ENCODE results near the gene P4HB. TPM values are rescaled to one million over a fixed set of nuclear protein-coding genes. Genes with fewer than 3 reads are reported as not detected.

The P4HB gene
- total and polyA plus RNA-seq, 5 donors from 2014 or later, result 186 to 231 (median 213) TPM

- Mint-ChIP-seq H3K4me1 (peaks cover 0 to 6% (median 3%) of the 10 kb centered on the region in 4 donors), H3K27ac (no peak overlapping the region), H3K9me3 (no peaks in the 10 kb centered on the region), H3K36me3 (no peaks in the 10 kb centered on the region), H3K4me3 (no peak overlapping the region), H3K27me3 (peaks cover 18% of the 10 kb centered on the region)
- no peaks in the 10 kb centered on the region for H3K4me1 ChIP-seq (ENCODE audit: control insufficient read depth, insufficient read depth, low read length, poor library complexity, severe bottlenecking)
- no peaks in the 10 kb centered on the region for H3K9me3 ChIP-seq (ENCODE audit: control insufficient read depth in 2 of 2, low read length in 2 of 2)
- no peaks in the 10 kb centered on the region for H3K27me3 ChIP-seq (ENCODE audit: control insufficient read depth, insufficient read depth, low read length)
- no peak overlapping the region for H3K4me3 ChIP-seq (ENCODE audit: low read depth, low read length)
- DNase-seq (no peak), ATAC-seq (ENCODE audit: low read depth in 2 of 2) (no peak)
- no peaks in the 10 kb centered on the region for H3K36me3 ChIP-seq (ENCODE audit: control insufficient read depth, insufficient read depth, low read length)
- no peak overlapping the region for H3K27ac ChIP-seq (ENCODE audit: insufficient read depth, low read length, poor library complexity, severe bottlenecking)
Observed at GRCh38 chr17:81815646-81815986, 44.7 kb downstream of the P4HB start.

- ATAC-seq (ENCODE audit: low read depth in 2 of 2) (no peak), DNase-seq (no peak)
- Histone ChIP-seq H3K4me3 (ENCODE audit: low read depth, low read length) (no peak overlapping the region), H3K9me3 (ENCODE audit: control insufficient read depth in 2 of 2, low read length in 2 of 2) (no peaks in the 10 kb centered on the region), H3K27me3 (ENCODE audit: control insufficient read depth, insufficient read depth, low read length) (no peaks in the 10 kb centered on the region), H3K4me1 (ENCODE audit: control insufficient read depth, insufficient read depth, low read length, poor library complexity, severe bottlenecking) (no peaks in the 10 kb centered on the region), H3K36me3 (ENCODE audit: control insufficient read depth, insufficient read depth, low read length) (no peaks in the 10 kb centered on the region), H3K27ac (ENCODE audit: insufficient read depth, low read length, poor library complexity, severe bottlenecking) (no peak overlapping the region)
- Mint-ChIP-seq H3K36me3 (no peaks in the 10 kb centered on the region), H3K4me3 (no peak overlapping the region), H3K27ac (no peak overlapping the region), H3K27me3 (peaks cover 19% of the 10 kb centered on the region), H3K9me3 (no peaks in the 10 kb centered on the region), H3K4me1 (peaks cover 0 to 6% (median 3%) of the 10 kb centered on the region in 4 donors)
Observed at GRCh38 chr17:81814748-81815645, 45.3 kb downstream of the P4HB start.

DNA sequence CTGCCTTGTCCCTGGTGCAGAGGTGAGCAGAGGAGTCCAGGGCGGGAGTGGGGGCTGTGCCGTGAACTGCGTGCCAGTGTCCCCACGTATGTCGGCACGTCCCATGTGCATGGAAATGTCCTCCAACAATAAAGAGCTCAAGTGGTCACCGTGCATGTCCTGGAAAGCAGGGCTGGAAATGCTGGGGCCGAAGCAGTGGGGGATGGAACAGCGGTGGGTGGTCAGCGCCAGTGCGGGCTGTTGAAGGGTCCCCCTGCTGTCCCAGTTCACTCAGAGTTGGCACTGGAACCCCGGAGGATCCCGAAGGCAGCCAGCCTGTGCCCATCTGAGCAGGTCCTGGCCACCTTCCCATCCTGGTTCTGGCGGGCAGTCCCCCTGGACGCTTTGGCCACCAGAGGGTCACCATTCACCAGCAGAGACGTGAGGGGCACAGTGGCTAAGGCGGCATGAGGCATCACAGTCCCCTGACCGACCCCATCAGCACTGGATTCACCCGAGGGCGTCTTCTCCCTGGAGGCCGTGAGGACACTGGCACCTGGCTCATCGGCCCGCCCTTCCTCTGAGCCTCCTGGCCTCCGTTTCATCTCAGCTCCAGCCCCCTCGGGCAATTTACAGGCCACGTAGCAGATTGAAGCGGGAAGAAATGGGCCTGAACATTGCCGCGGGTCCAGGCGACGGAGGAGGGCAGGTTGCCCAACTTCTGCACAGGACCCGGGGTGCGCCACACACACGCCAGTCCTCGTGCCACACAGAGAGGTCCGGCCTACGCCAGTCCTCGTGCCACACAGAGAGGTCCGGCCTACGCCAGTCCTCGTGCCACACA is 46.3 kb downstream of the P4HB start:
- H3K27ac ChIP-seq (ENCODE audit: insufficient read depth, low read length, poor library complexity, severe bottlenecking), result no peak overlapping the region
- H3K9me3 ChIP-seq (ENCODE audit: control insufficient read depth in 2 of 2, low read length in 2 of 2), result no peaks in the 10 kb centered on the region
- Mint-ChIP-seq H3K27ac (no peak overlapping the region), H3K4me3 (no peak overlapping the region), H3K4me1 (peaks cover 0 to 6% (median 3%) of the 10 kb centered on the region in 4 donors), H3K27me3 (peaks cover 24% of the 10 kb centered on the region), H3K9me3 (no peaks in the 10 kb centered on the region), H3K36me3 (no peaks in the 10 kb centered on the region)
- H3K36me3 ChIP-seq (ENCODE audit: control insufficient read depth, insufficient read depth, low read length), result no peaks in the 10 kb centered on the region
- DNase-seq (no peak), ATAC-seq (ENCODE audit: low read depth in 2 of 2) (no peak)
- no peaks in the 10 kb centered on the region for H3K4me1 ChIP-seq (ENCODE audit: control insufficient read depth, insufficient read depth, low read length, poor library complexity, severe bottlenecking)
- H3K27me3 ChIP-seq (ENCODE audit: control insufficient read depth, insufficient read depth, low read length), result no peaks in the 10 kb centered on the region
- no peak overlapping the region for H3K4me3 ChIP-seq (ENCODE audit: low read depth, low read length)

- Histone ChIP-seq H3K4me3 (ENCODE audit: low read depth, low read length) (no peak overlapping the region), H3K27ac (ENCODE audit: insufficient read depth, low read length, poor library complexity, severe bottlenecking) (no peak overlapping the region), H3K9me3 (ENCODE audit: control insufficient read depth in 2 of 2, low read length in 2 of 2) (no peaks in the 10 kb centered on the region), H3K36me3 (ENCODE audit: control insufficient read depth, insufficient read depth, low read length) (no peaks in the 10 kb centered on the region), H3K4me1 (ENCODE audit: control insufficient read depth, insufficient read depth, low read length, poor library complexity, severe bottlenecking) (no peaks in the 10 kb centered on the region), H3K27me3 (ENCODE audit: control insufficient read depth, insufficient read depth, low read length) (no peaks in the 10 kb centered on the region)
- H3K27me3 Mint-ChIP-seq, result peaks cover 24% of the 10 kb centered on the region
- no peaks in the 10 kb centered on the region for H3K36me3 Mint-ChIP-seq
- no peak for DNase-seq
- no peak overlapping the region for H3K4me3 Mint-ChIP-seq
- H3K27ac Mint-ChIP-seq, result no peak overlapping the region
- peaks cover 0 to 6% (median 3%) of the 10 kb centered on the region in 4 donors for H3K4me1 Mint-ChIP-seq
- no peaks in the 10 kb centered on the region for H3K9me3 Mint-ChIP-seq
- no peak for ATAC-seq (ENCODE audit: low read depth in 2 of 2)
Observed at GRCh38 chr17:81813371-81813684, 47.0 kb downstream of the P4HB start.

- Histone ChIP-seq H3K27me3 (ENCODE audit: control insufficient read depth, insufficient read depth, low read length) (no peaks in the 10 kb centered on the region), H3K9me3 (ENCODE audit: control insufficient read depth in 2 of 2, low read length in 2 of 2) (no peaks in the 10 kb centered on the region)
- H3K27me3 Mint-ChIP-seq, result peaks cover 21% of the 10 kb centered on the region
Observed at GRCh38 chr17:81812571-81813370, 47.6 kb downstream of the P4HB start.

DNA sequence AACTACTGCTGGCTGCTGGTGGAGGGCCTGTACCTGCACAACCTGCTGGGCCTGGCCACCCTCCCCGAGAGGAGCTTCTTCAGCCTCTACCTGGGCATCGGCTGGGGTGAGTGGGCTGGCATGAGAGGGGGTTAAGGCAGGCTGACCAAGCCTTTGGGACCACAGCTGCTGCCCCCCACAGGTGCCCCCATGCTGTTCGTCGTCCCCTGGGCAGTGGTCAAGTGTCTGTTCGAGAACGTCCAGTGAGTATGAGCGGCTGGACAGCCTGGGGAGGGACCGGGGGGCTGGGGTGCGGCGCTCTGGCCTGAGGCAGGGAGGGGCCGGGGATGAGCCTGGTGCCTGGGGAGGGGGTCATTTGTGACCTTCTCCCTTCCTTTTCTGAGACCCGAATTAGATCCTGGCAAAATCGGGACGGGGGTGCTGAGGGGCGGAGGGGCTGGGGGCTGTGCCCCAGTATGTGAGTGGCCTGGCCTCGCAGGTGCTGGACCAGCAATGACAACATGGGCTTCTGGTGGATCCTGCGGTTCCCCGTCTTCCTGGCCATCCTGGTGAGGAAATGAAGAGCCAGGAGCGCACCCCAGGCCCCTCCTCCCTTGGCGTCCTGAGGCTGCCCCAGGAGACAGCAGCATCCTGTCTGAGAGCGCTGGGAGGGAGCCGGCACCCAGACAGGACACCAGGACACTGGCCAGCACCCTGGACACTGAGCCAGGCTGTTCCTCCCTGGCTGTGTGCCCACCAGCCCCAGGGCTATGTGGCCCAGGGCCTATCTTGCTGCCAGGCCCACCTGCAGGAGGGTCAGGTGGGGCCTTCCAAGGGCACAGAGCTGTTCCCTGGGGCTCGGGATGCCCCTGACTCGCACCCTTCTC is 48.4 kb downstream of the P4HB start:
- Histone ChIP-seq H3K4me3 (ENCODE audit: low read depth, low read length) (no peak overlapping the region), H3K4me1 (ENCODE audit: control insufficient read depth, insufficient read depth, low read length, poor library complexity, severe bottlenecking) (no peaks in the 10 kb centered on the region), H3K27ac (ENCODE audit: insufficient read depth, low read length, poor library complexity, severe bottlenecking) (no peak overlapping the region), H3K27me3 (ENCODE audit: control insufficient read depth, insufficient read depth, low read length) (no peaks in the 10 kb centered on the region), H3K36me3 (ENCODE audit: control insufficient read depth, insufficient read depth, low read length) (no peaks in the 10 kb centered on the region), H3K9me3 (ENCODE audit: control insufficient read depth in 2 of 2, low read length in 2 of 2) (no peaks in the 10 kb centered on the region)
- H3K36me3 Mint-ChIP-seq, result no peaks in the 10 kb centered on the region
- peaks cover 18% of the 10 kb centered on the region for H3K27me3 Mint-ChIP-seq
- DNase-seq (no peak), ATAC-seq (ENCODE audit: low read depth in 2 of 2) (no peak)
- no peak overlapping the region for H3K27ac Mint-ChIP-seq
- peaks cover 0 to 6% (median 3%) of the 10 kb centered on the region in 4 donors for H3K4me1 Mint-ChIP-seq
- H3K4me3 Mint-ChIP-seq, result no peak overlapping the region
- H3K9me3 Mint-ChIP-seq, result no peaks in the 10 kb centered on the region

More at GRCh38 chr17:81812571-81813370, 47.6 kb downstream of the P4HB start:
- Mint-ChIP-seq H3K36me3 (no peaks in the 10 kb centered on the region), H3K4me1 (peaks cover 0 to 6% (median 3%) of the 10 kb centered on the region in 4 donors), H3K27ac (no peak overlapping the region), H3K9me3 (no peaks in the 10 kb centered on the region), H3K4me3 (no peak overlapping the region)
- DNase-seq, result no peak
- ATAC-seq (ENCODE audit: low read depth in 2 of 2), result no peak
- Histone ChIP-seq H3K27ac (ENCODE audit: insufficient read depth, low read length, poor library complexity, severe bottlenecking) (no peak overlapping the region), H3K4me1 (ENCODE audit: control insufficient read depth, insufficient read depth, low read length, poor library complexity, severe bottlenecking) (no peaks in the 10 kb centered on the region), H3K36me3 (ENCODE audit: control insufficient read depth, insufficient read depth, low read length) (no peaks in the 10 kb centered on the region), H3K4me3 (ENCODE audit: low read depth, low read length) (no peak overlapping the region)
